Tibial nerve (tissue), 4 donors: ENCODE results near the gene DCDC2C.

Experiments
- EP300 ChIP-seq, 2 donors: sonication (generic); formaldehyde crosslinking; IDR thresholded peaks; one replicate each; pipeline ENCODE4 v1.6.1; 2017; ENCODE audit warnings: antibody characterized with exemption in 2 of 2, mild to moderate bottlenecking in 1 of 2
- POLR2A ChIP-seq, 2 donors: fragments of 450-650 bp; IDR thresholded peaks; one replicate each; pipeline ENCODE4 v1.6.1; 2017; ENCODE audit warnings: antibody characterized with exemption in 2 of 2, mild to moderate bottlenecking in 2 of 2, moderate library complexity in 2 of 2
- TF ChIP-seq, protein P1 (sequence below), 5 experiments: fragments of 200-600 bp in 3 of 5; fragments of 450-650 bp in 2 of 5; sonication (generic) in 3 of 5; IDR thresholded peaks; one replicate each; pipeline ENCODE4 v1.5.1; 2016 to 2019; ENCODE audit warnings: antibody characterized with exemption in 5 of 5, mild to moderate bottlenecking in 3 of 5, moderate library complexity in 2 of 5

GRCh38 chr2:3667151-3667631 is 36.2 kb upstream of the DCDC2C start:
- TF ChIP-seq, protein P1, sequence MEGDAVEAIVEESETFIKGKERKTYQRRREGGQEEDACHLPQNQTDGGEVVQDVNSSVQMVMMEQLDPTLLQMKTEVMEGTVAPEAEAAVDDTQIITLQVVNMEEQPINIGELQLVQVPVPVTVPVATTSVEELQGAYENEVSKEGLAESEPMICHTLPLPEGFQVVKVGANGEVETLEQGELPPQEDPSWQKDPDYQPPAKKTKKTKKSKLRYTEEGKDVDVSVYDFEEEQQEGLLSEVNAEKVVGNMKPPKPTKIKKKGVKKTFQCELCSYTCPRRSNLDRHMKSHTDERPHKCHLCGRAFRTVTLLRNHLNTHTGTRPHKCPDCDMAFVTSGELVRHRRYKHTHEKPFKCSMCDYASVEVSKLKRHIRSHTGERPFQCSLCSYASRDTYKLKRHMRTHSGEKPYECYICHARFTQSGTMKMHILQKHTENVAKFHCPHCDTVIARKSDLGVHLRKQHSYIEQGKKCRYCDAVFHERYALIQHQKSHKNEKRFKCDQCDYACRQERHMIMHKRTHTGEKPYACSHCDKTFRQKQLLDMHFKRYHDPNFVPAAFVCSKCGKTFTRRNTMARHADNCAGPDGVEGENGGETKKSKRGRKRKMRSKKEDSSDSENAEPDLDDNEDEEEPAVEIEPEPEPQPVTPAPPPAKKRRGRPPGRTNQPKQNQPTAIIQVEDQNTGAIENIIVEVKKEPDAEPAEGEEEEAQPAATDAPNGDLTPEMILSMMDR (IDR thresholded peaks at IDR 0.05) = no peak
- TF ChIP-seq EP300 (IDR thresholded peaks at IDR 0.05) = no peak
- TF ChIP-seq POLR2A (IDR thresholded peaks at IDR 0.05) = no peak
